ENCODE data around the gene AGPS. TPM values are rescaled to one million over a fixed set of nuclear protein-coding genes. Genes with fewer than 3 reads are reported as not detected.
"Not testable (repeated sequence)": the region's sequence is repeated elsewhere in the genome, so short reads cannot be mapped to it uniquely, and the experiment has no call there.

Gene AGPS
- total RNA-seq, 1 experiment from 2014 or later, result 60.9 TPM

DNA sequence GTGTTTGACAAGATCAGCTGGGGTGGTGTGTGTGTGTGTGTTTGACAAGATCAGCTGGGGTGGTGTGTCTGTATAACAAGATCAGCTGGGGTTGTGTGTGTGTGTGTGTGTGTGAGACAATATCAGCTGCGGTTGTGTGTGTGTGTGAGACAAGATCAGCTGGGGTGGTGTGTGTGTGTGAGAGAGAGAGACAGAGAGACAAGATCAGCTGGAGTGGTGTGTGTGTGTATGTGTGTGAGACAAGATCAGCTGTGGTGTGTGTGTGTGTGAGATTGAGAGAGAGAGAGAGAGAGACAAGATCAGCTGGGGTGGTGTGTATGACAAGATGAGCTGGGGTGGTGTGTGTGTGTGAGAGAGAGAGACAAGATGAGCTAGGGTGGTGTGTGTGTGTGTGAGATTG lies 41.5 kb upstream of the AGPS start:
- H3K36me3 Mint-ChIP-seq (ENCODE audit: insufficient read depth in 1 of 3, low read depth in 3 of 3); H2AK5ac ChIP-seq (ENCODE audit: insufficient read length, low read length): not testable (repeated sequence)

More for the DNA sequence above, 41.5 kb upstream of the AGPS start:
- not testable (repeated sequence) for H3K4ac ChIP-seq (ENCODE audit: low read depth, low read length); H3T11ph ChIP-seq (ENCODE audit: low read length); H2BK20ac ChIP-seq (ENCODE audit: low read depth, low read length, poor library complexity, severe bottlenecking); H3K9me3 Mint-ChIP-seq; H3K79me2 ChIP-seq (ENCODE audit: insufficient read depth, low read length); H2BK15ac ChIP-seq (ENCODE audit: low read depth, low read length); H4K91ac ChIP-seq (ENCODE audit: insufficient read length, low read depth, low read length); H2BK12ac ChIP-seq (ENCODE audit: insufficient read length, low read depth, low read length); H3K4me1 Mint-ChIP-seq; H2BK5ac ChIP-seq (ENCODE audit: insufficient read length, low read length); H3K9ac ChIP-seq (ENCODE audit: extremely low read depth, insufficient read length, low read length); H3K56ac ChIP-seq (ENCODE audit: insufficient read length, low read depth, low read length); H2AFZ ChIP-seq (ENCODE audit: low read length); H4K20me1 ChIP-seq (ENCODE audit: control insufficient read depth, insufficient read depth, insufficient read length); H3K27ac Mint-ChIP-seq; H3K27ac ChIP-seq (ENCODE audit: insufficient read length, low read depth, low read length); H4K8ac ChIP-seq (replicated peaks; ENCODE audit: insufficient read length, low read depth, low read length); H3K14ac ChIP-seq (ENCODE audit: insufficient read depth, low read length); H3K79me1 ChIP-seq (ENCODE audit: insufficient read depth, low read depth, low read length, poor library complexity, severe bottlenecking); H3K4me2 ChIP-seq (ENCODE audit: insufficient read depth, insufficient read length, low read length); H3K27me3 ChIP-seq (ENCODE audit: insufficient read depth, low read length); DNase-seq; H3K23ac ChIP-seq (ENCODE audit: insufficient read length, low read depth, low read length); H3K18ac ChIP-seq (ENCODE audit: insufficient read length, low read depth, low read length); H3K27me3 Mint-ChIP-seq (ENCODE audit: low read depth); H2BK120ac ChIP-seq (ENCODE audit: low read depth, low read length, poor library complexity, severe bottlenecking); H3K9me3 ChIP-seq (ENCODE audit: control insufficient read depth, low read depth, low read length); H3K4me3 Mint-ChIP-seq; H3K4me1 ChIP-seq (ENCODE audit: insufficient read depth, low read length); H3K23me2 ChIP-seq (ENCODE audit: insufficient read length, low read depth, low read length, poor library complexity, severe bottlenecking); H4K5ac ChIP-seq (ENCODE audit: insufficient read length, low read depth, low read length)
- WGBS (ENCODE audit: extremely low coverage, insufficient read length, low lambda C conversion rate), result no CpG with 5 or more reads among the region's 1 CpG
